Stimulated activated CD4-positive, alpha-beta T cell treated with anti-CD3 and anti-CD28 coated beads, Interleukin-1b, Interleukin-23, amount 100 ng/mL, for 4 hours (primary cell): ENCODE data around the gene STEAP1B.

Source experiments
- DNase-seq, 2 donors: peaks; one replicate each; pipeline ENCODE4 v3.0.0-alpha.2; 2020; ENCODE audit warnings: low read depth in 2 of 2

The STEAP1B gene

GRCh38 chr7:22400936-22401553, 98.9 kb downstream of the STEAP1B start:
- DNase-seq = no peak

- no peak for DNase-seq
Measured at GRCh38 chr7:22400150-22400814, 99.7 kb downstream of the STEAP1B start.

GRCh38 chr7:22399546-22399945, 100.4 kb downstream of the STEAP1B start:
- DNase-seq = no peak

- no peak for DNase-seq
Measured at GRCh38 chr7:22399091-22399490, 100.9 kb downstream of the STEAP1B start.

GRCh38 chr7:22397981-22398380, 102.0 kb downstream of the STEAP1B start:
- DNase-seq = no peak

- DNase-seq = no peak
Measured at GRCh38 chr7:22395222-22395621, 104.8 kb downstream of the STEAP1B start.

- DNase-seq = no peak
Measured at GRCh38 chr7:22394739-22395138, 105.2 kb downstream of the STEAP1B start.

GRCh38 chr7:22393913-22394729, 105.9 kb downstream of the STEAP1B start:
- DNase-seq = no peak

GRCh38 chr7:22390516-22390915, 109.5 kb downstream of the STEAP1B start:
- DNase-seq = no peak

- DNase-seq = no peak
Measured at GRCh38 chr7:22389892-22390291, 110.1 kb downstream of the STEAP1B start.

- no peak for DNase-seq
Measured at GRCh38 chr7:22387583-22387982, 112.4 kb downstream of the STEAP1B start.

GRCh38 chr7:22386865-22387264, 113.1 kb downstream of the STEAP1B start:
- no peak for DNase-seq

GRCh38 chr7:22386206-22386858, 113.7 kb downstream of the STEAP1B start:
- no peak for DNase-seq

GRCh38 chr7:22385326-22385725, 114.7 kb downstream of the STEAP1B start:
- no peak for DNase-seq

GRCh38 chr7:22380333-22380732, 119.7 kb downstream of the STEAP1B start:
- no peak for DNase-seq

GRCh38 chr7:22378199-22378980, 121.6 kb downstream of the STEAP1B start:
- DNase-seq = no peak

- no peak for DNase-seq
Measured at GRCh38 chr7:22377703-22378102, 122.3 kb downstream of the STEAP1B start.

GRCh38 chr7:22375359-22376048, 124.5 kb downstream of the STEAP1B start:
- DNase-seq = no peak

- DNase-seq = no peak
Measured at GRCh38 chr7:22373911-22374310, 126.1 kb downstream of the STEAP1B start.

GRCh38 chr7:22373388-22373787, 126.6 kb downstream of the STEAP1B start:
- no peak for DNase-seq

- DNase-seq = no peak
Measured at GRCh38 chr7:22372863-22373262, 127.1 kb downstream of the STEAP1B start.
